Adrenal gland (tissue), 12 donors: ENCODE results near the gene PCDHGB4. TPM values are rescaled to one million over a fixed set of nuclear protein-coding genes. Genes with fewer than 3 reads are reported as not detected.

Source experiments
- DNase-seq, 7 donors: peaks; one replicate each; pipeline ENCODE4 v3.0.0-alpha.2; 2019 to 2020
- H3K27ac ChIP-seq, 5 donors: fragments of 200-600 bp; sonication (generic) in 4 of 5; 1 replicate in 3 of 5; 2 replicates in 2 of 5; pipeline versions ENCODE4 v1.5.1 to v1.8.0; 2016 to 2020; ENCODE audit warnings: mild to moderate bottlenecking in 1 of 5
- H3K27me3 ChIP-seq: fragments of 200-600 bp; 2 replicates; pipeline ENCODE4 v1.8.0; 2021
- H3K36me3 ChIP-seq, 2 donors: fragments of 200-600 bp; replicated peaks in 1 of 2; 1 replicate in 1 of 2; 2 replicates in 1 of 2; pipeline versions ENCODE4 v1.5.1 to v1.8.0; 2018 to 2022
- H3K4me1 ChIP-seq, 2 donors: fragments of 200-600 bp; replicated peaks in 1 of 2; 1 replicate in 1 of 2; 2 replicates in 1 of 2; pipeline versions ENCODE4 v1.5.1 to v1.8.0; 2018 to 2021
- H3K4me3 ChIP-seq, 4 donors: fragments of 200-600 bp; sonication (generic) in 3 of 4; one replicate each; pipeline ENCODE4 v1.5.1; 2016 to 2018
- H3K9me3 ChIP-seq, 3 donors: fragments of 200-600 bp; sonication (generic) in 1 of 3; replicated peaks in 1 of 3; 1 replicate in 2 of 3; 2 replicates in 1 of 3; pipeline versions ENCODE4 v1.5.1 to v1.8.0; 2016 to 2021
- POLR2A ChIP-seq, 2 donors: fragments of 450-650 bp; IDR thresholded peaks; one replicate each; pipeline ENCODE4 v1.6.1; 2017; ENCODE audit warnings: antibody characterized with exemption in 2 of 2, mild to moderate bottlenecking in 2 of 2, moderate library complexity in 1 of 2
- WGBS, 4 donors: extraction: QIAGEN DNeasy Blood & Tissue Kit in 2 of 4; methylation state at CpG; one replicate each; pipeline versions ENCODE4 v1.1.5 to v1.1.7; 2013 to 2017; 5-methylcytosine and 5-hydroxymethylcytosine counted together
- intact Hi-C, 2 donors: fragments of 100-400 bp; cut with DNase I; formaldehyde crosslinking; loops; one replicate each; pipeline versions ENCODE4 v1.14.1 to v1.15.0; 2022 to 2023
- polyA plus RNA-seq, 3 donors: library from polyadenylated mRNA; stranded (reverse); fragments of 200-250 nt in 2 of 3; fragments of 350-450 nt in 1 of 3; fragmentation: Illumina TruSeq in 1 of 3; extraction: RNeasy Lipid Tissue Mini Kit (QIAGEN cat#74804) in 1 of 3; gene quantifications; one replicate each; pipeline ENCODE4 v1.2.3, GENCODE V29; 2013 to 2014
- total RNA-seq, 9 donors: library from RNA; depleted of rRNA in 4 of 9; stranded (reverse); fragments of >200 nt in 4 of 9; fragments of 120-200 nt in 1 of 9; fragmentation: NEBNext Ultra II Directional in 1 of 9; extraction: Animal tissue kit (Norgen Biotek cat#: 25700) in 1 of 9; gene quantifications; one replicate each; pipeline versions ENCODE4 v1.1.0 to v1.2.4, GENCODE V29; 2013 to 2023
- TF ChIP-seq, protein P1 (sequence below), 6 experiments: fragments of 450-650 bp in 4 of 6; fragments of 200-600 bp in 2 of 6; sonication (generic) in 1 of 6; IDR thresholded peaks; 1 replicate in 5 of 6; 2 replicates in 1 of 6; pipeline versions ENCODE4 v1.5.1 to v1.8.0; 2016 to 2021; ENCODE audit warnings: antibody characterized with exemption in 6 of 6, mild to moderate bottlenecking in 2 of 6, moderate library complexity in 1 of 6
- donor health status: healthy with polysubstance abuse.
- donor health status: Bipolar disorder and iron deficiency.
- donor health status: DM: yes; HTN: yes; CAD: no.
- donor health status: DM: no; HTN: no; CAD: no.
- donor health status: DM: no; HTN: no; CAD: no.
- donor health status: DM: yes; HTN: yes; CAD: no.

PCDHGB4 gene
- total and polyA plus RNA-seq, 12 donors, result 0.27 to 9.1 (median 4.5) TPM

GRCh38 chr5:141382469-141383294, 4.8 kb upstream of the PCDHGB4 start, which contains the start of gene PCDHGA7:
PCDHGA7 (plus strand) TSS chr5:141382742; CDS start chr5:141382900, 158 bp downstream.
- Histone ChIP-seq H3K27ac (no peak within 1 kb of the TSS), H3K4me1 (no peaks in the 10 kb centered on the region), H3K27me3 (no peaks in the 10 kb centered on the region), H3K36me3 (no peaks in the 10 kb centered on the region), H3K4me3 (peak within 1 kb of the TSS in 1 of 4 donors; percentile 27), H3K9me3 (peaks cover 4 to 19% (median 10%) of the 10 kb centered on the region in 3 donors)
- intact Hi-C loops, result no loop called here
- no peak for TF ChIP-seq POLR2A (IDR thresholded peaks at IDR 0.05)
- no peak for DNase-seq
- whole genome bisulfite sequencing, 4 donors, result 10 to 21% (median 12%) methylated on average over 25 to 37 of the region's 37 CpGs

GRCh38 chr5:141383345-141383744, 4.2 kb upstream of the PCDHGB4 start:
- TF ChIP-seq, protein P1, sequence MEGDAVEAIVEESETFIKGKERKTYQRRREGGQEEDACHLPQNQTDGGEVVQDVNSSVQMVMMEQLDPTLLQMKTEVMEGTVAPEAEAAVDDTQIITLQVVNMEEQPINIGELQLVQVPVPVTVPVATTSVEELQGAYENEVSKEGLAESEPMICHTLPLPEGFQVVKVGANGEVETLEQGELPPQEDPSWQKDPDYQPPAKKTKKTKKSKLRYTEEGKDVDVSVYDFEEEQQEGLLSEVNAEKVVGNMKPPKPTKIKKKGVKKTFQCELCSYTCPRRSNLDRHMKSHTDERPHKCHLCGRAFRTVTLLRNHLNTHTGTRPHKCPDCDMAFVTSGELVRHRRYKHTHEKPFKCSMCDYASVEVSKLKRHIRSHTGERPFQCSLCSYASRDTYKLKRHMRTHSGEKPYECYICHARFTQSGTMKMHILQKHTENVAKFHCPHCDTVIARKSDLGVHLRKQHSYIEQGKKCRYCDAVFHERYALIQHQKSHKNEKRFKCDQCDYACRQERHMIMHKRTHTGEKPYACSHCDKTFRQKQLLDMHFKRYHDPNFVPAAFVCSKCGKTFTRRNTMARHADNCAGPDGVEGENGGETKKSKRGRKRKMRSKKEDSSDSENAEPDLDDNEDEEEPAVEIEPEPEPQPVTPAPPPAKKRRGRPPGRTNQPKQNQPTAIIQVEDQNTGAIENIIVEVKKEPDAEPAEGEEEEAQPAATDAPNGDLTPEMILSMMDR (IDR thresholded peaks at IDR 0.05), result no peak
- no peak for TF ChIP-seq POLR2A (IDR thresholded peaks at IDR 0.05)
- no peaks in the 10 kb centered on the region for H3K36me3 ChIP-seq
- H3K4me3 ChIP-seq, result no peak overlapping the region
- H3K4me1 ChIP-seq, result no peaks in the 10 kb centered on the region
- H3K27me3 ChIP-seq, result no peaks in the 10 kb centered on the region
- peaks cover 4 to 19% (median 12%) of the 10 kb centered on the region in 3 donors for H3K9me3 ChIP-seq
- no peak overlapping the region for H3K27ac ChIP-seq
- WGBS, 4 donors, result 28 to 46% (median 35%) methylated on average over 17 to 21 of the region's 21 CpGs
- no peak for DNase-seq
- intact Hi-C loops, result no loop called here

- WGBS, 4 donors, result 38 to 66% (median 42%) methylated on average over 9 to 43 of the region's 43 CpGs
- TF ChIP-seq, protein P1 (IDR thresholded peaks at IDR 0.05), result no peak
- TF ChIP-seq POLR2A (IDR thresholded peaks at IDR 0.05), result no peak
- no peaks in the 10 kb centered on the region for H3K36me3 ChIP-seq
- H3K9me3 ChIP-seq, result peaks cover 0 to 24% (median 11%) of the 10 kb centered on the region in 3 donors
- H3K4me3 ChIP-seq, result no peak overlapping the region
- intact Hi-C loops, result no loop called here
- no peaks in the 10 kb centered on the region for H3K4me1 ChIP-seq
- H3K27me3 ChIP-seq, result no peaks in the 10 kb centered on the region
- no peak overlapping the region for H3K27ac ChIP-seq
- peak in 1 of 7 donors; percentile 31 for DNase-seq
Measured at GRCh38 chr5:141384471-141385267, 2.8 kb upstream of the PCDHGB4 start.

GRCh38 chr5:141388661-141389060, 1.2 kb downstream of the PCDHGB4 start:
- Histone ChIP-seq H3K4me3 (no peak overlapping the region), H3K36me3 (no peaks in the 10 kb centered on the region), H3K4me1 (no peaks in the 10 kb centered on the region), H3K27ac (no peak overlapping the region), H3K27me3 (no peaks in the 10 kb centered on the region), H3K9me3 (peaks cover 0 to 40% (median 14%) of the 10 kb centered on the region in 3 donors)
- DNase-seq, result no peak
- TF ChIP-seq POLR2A (IDR thresholded peaks at IDR 0.05), result no peak
- TF ChIP-seq, protein P1 (IDR thresholded peaks at IDR 0.05), result no peak
- intact Hi-C loops, result no loop called here
- WGBS, 4 donors, result 42 to 59% (median 48%) methylated on average over 10 of the region's 10 CpGs
